A673 (cell line): ENCODE data around the gene ATG7. TPM values are rescaled to one million over a fixed set of nuclear protein-coding genes. Genes with fewer than 3 reads are reported as not detected.

Experiments used
- BruUV-seq: library from RNA; stranded (reverse); fragments of 400-500 nt; replicated peaks from 2 replicates; lab custom pipeline; 2021; lab: Mats Ljungman, UMichigan
- CTCF ChIA-PET: fragments of 300-600 bp; sonication (Branson Sonifier 250); formaldehyde crosslinking; loops from one replicate; lab custom pipeline; 2022; ENCODE audit warnings: antibody characterized with exemption; lab: Charles Lee
- POLR2A ChIA-PET: fragments of 300-600 bp; sonication (Branson Sonifier 250); formaldehyde crosslinking; loops from one replicate; lab custom pipeline; 2022; ENCODE audit warnings: antibody characterized with exemption; ENCODE audit not compliant: low non-redundant PET; lab: Charles Lee
- DNase-seq: peaks from one replicate; pipeline ENCODE4 v3.0.0-alpha.2; 2015; ENCODE audit warnings: low spot score
- H3K27ac ChIP-seq: fragments of 200-600 bp; sonication (generic); 2 replicates; pipeline ENCODE4 v1.5.1; 2016; ENCODE audit warnings: mixed run types, low read depth, mild to moderate bottlenecking, mixed read lengths, antibody characterized with exemption, low read length; ENCODE audit not compliant: poor library complexity, severe bottlenecking
- H3K27me3 ChIP-seq: fragments of 200-600 bp; sonication (generic); replicated peaks from 2 replicates; pipeline ENCODE4 v1.6.1; 2017; ENCODE audit warnings: mixed run types, low read depth, mild to moderate bottlenecking, mixed read lengths, antibody characterized with exemption, low read length; ENCODE audit not compliant: insufficient read depth, poor library complexity
- H3K36me3 ChIP-seq: fragments of 200-600 bp; sonication (generic); 2 replicates; pipeline ENCODE4 v1.6.1; 2016; ENCODE audit warnings: mixed run types, mild to moderate bottlenecking, mixed read lengths, antibody characterized with exemption, low read length; ENCODE audit not compliant: insufficient read depth, poor library complexity, severe bottlenecking
- H3K4me1 ChIP-seq: fragments of 200-600 bp; sonication (generic); 2 replicates; pipeline ENCODE4 v1.6.1; 2017; ENCODE audit warnings: mixed run types, mild to moderate bottlenecking, mixed read lengths, antibody characterized with exemption, low read length; ENCODE audit not compliant: insufficient read depth, poor library complexity, severe bottlenecking
- H3K4me3 ChIP-seq: fragments of 200-600 bp; sonication (generic); 2 replicates; pipeline ENCODE4 v1.5.1; 2016; ENCODE audit warnings: low read depth, mixed run types, mild to moderate bottlenecking, mixed read lengths, low read length; ENCODE audit not compliant: poor library complexity, severe bottlenecking
- H3K9me3 ChIP-seq: fragments of 200-600 bp; sonication (generic); 2 replicates; pipeline ENCODE4 v1.6.1; 2016; ENCODE audit warnings: mixed run types, low read depth, mild to moderate bottlenecking, mixed read lengths, antibody characterized with exemption, low read length; ENCODE audit not compliant: poor library complexity, severe bottlenecking
- EZH2 ChIP-seq: fragments of 200-600 bp; sonication (generic); IDR thresholded peaks from 2 replicates; pipeline ENCODE4 v1.6.1; 2017; ENCODE audit warnings: borderline replicate concordance, low read depth, mild to moderate bottlenecking, mixed read lengths, antibody characterized with exemption, low read length; ENCODE audit not compliant: poor library complexity, severe bottlenecking
- intact Hi-C: fragments of 100-400 bp; cut with micrococcal nuclease; formaldehyde crosslinking; loops from one replicate; pipeline ENCODE4 v1.10.0; 2022; ENCODE audit not compliant: unreplicated experiment
- total RNA-seq: library from RNA; stranded (reverse); gene quantifications from 2 replicates; pipeline ENCODE4 v1.2.3, GENCODE V29; 2021
- TF ChIP-seq, protein P1 (sequence below): fragments of 300-800, 200-600 bp; sonication (generic); conservative IDR thresholded peaks from 2 replicates; pipeline ENCODE4 v1.5.1; 2017; ENCODE audit warnings: low read depth, mild to moderate bottlenecking, antibody characterized with exemption, low read length, moderate library complexity, mixed read lengths

Gene ATG7
- total RNA-seq, 1 experiment from 2014 or later = 30.9 TPM

DNA sequence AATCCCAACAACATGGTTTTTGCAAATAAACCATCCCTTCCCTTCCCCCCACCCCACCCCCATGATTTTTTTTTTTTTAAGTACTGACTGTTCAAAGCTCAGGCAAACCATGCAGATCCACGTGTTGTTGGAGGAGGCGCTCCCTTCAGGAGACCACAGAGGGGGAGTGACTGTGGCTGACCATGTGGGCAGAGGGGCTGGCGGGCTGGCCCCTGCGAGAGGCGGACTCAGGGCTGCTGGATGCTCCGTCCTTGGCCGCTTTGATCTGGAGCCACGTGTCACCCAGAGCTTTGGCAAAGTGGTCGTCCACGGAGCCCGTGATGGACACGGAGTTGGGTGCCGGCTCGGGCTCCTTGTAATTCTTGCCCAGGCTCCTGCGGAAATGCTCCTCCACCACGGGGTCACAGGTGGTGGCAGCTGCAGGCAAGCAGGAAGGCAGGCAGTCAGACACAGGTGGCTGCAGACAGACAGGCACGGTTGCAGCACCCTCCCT is 286.3 kb downstream of the ATG7 start:
- no peaks in the 10 kb centered on the region for H3K27me3 ChIP-seq
- H3K4me1 ChIP-seq = no peaks in the 10 kb centered on the region
- no peak for DNase-seq
- no peak overlapping the region for H3K4me3 ChIP-seq
- intact Hi-C loops = no loop called here
- BruUV-seq = no TSS peak
- H3K36me3 ChIP-seq = peaks cover 16% of the 10 kb centered on the region
- POLR2A ChIA-PET = no interaction called here
- TF ChIP-seq, protein P1, sequence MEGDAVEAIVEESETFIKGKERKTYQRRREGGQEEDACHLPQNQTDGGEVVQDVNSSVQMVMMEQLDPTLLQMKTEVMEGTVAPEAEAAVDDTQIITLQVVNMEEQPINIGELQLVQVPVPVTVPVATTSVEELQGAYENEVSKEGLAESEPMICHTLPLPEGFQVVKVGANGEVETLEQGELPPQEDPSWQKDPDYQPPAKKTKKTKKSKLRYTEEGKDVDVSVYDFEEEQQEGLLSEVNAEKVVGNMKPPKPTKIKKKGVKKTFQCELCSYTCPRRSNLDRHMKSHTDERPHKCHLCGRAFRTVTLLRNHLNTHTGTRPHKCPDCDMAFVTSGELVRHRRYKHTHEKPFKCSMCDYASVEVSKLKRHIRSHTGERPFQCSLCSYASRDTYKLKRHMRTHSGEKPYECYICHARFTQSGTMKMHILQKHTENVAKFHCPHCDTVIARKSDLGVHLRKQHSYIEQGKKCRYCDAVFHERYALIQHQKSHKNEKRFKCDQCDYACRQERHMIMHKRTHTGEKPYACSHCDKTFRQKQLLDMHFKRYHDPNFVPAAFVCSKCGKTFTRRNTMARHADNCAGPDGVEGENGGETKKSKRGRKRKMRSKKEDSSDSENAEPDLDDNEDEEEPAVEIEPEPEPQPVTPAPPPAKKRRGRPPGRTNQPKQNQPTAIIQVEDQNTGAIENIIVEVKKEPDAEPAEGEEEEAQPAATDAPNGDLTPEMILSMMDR = no peak
- TF ChIP-seq EZH2 = no peak
- H3K27ac ChIP-seq = no peak overlapping the region
- CTCF ChIA-PET = no interaction called here
- H3K9me3 ChIP-seq = no peaks in the 10 kb centered on the region

DNA sequence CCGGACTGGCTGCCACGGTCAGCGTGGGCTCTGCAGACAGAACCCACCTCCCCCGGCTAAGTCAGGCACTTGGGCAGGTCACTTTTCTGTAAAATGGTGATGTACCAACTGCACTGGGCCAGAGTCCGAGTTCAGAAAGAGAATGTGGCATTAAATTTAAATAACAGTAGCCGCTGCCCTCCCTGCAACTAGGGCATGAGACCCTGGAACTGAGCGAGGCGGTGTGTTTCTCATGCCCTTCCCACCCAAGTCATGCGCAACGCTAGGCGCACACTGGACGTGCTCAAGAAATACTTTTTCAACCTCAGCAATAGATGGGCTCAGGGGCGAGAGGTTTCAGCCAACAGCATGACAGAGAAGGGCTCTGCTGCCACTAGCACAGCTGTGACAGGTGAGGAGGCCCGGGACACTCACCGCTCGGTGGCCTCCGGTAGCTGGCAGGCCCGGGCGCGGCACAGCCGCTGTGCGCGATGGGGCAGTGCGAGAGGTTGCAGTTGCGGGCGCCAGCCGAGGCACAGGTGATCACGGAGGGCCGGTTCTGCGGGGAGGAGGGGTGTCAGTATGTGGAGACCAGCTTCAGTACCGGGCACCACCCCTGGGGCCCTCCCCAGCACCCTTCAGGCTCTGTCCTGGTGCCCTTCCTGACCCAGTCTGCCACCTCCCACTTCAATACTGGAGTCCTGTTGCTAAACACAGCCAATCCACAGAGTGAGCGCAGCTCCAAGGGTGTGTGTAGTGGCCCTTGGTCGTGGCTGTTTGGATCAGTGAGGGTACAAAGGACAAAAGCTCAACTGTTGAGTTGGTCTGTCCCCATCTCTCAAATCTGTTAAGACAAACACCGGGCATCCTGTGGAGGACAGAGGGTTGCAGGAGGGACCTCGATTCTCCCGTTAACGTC is 287.0 kb downstream of the ATG7 start:
- TF ChIP-seq EZH2 = no peak
- TF ChIP-seq, protein P1 = no peak
- Histone ChIP-seq H3K27ac (no peak overlapping the region), H3K9me3 (no peaks in the 10 kb centered on the region), H3K4me3 (no peak overlapping the region), H3K36me3 (peaks cover 16% of the 10 kb centered on the region), H3K4me1 (no peaks in the 10 kb centered on the region), H3K27me3 (no peaks in the 10 kb centered on the region)
- CTCF ChIA-PET = no interaction called here
- no peak for DNase-seq
- BruUV-seq = no TSS peak
- POLR2A ChIA-PET = no interaction called here
- intact Hi-C loops = no loop called here

DNA sequence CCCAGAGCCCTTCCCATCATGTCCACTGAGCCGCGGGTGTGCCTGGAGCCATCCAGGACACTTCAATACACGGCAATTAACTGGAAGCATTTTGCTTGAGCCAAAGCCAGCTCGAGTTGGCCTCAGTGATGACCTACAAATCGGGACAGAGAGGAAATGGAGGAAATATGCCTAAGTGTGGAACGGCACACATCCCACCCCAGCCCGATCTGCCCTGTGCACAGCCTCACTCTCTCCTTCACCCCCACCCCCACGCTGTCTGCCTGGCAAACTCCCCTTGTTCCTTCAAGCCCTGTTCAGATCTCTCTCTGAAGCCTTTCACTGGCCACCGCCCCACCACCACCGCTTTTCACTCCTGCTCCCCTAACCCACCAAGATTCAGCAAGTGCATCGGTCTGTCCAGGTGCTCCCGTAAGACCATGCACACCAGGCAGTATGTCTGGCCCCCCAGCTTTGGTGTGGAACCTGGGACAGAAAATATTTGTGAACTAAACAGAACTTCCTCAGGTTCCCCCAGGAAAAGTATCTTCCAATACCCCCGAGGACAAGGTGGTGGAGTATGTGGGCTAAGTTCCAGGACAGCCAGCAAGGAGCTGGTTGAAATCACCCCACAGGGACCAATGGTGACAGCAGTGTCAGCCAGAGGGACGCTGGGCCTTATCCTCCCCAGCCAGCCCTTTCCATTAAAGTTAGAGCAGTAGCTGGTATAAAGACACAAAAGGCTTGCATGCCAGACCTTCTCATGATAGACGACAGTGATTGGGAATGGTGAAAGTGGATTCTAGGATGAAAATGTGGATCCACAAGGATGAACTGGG is 287.8 kb downstream of the ATG7 start:
- H3K9me3 ChIP-seq = no peaks in the 10 kb centered on the region
- H3K4me1 ChIP-seq = no peaks in the 10 kb centered on the region
- ChIA-PET POLR2A (no interaction called here), CTCF (no interaction called here)
- BruUV-seq = no TSS peak
- H3K27me3 ChIP-seq = no peaks in the 10 kb centered on the region
- DNase-seq = no peak
- peaks cover 16% of the 10 kb centered on the region for H3K36me3 ChIP-seq
- intact Hi-C loops = no loop called here
- TF ChIP-seq EZH2 = no peak
- TF ChIP-seq, protein P1 = no peak
- H3K27ac ChIP-seq = no peak overlapping the region
- H3K4me3 ChIP-seq = no peak overlapping the region
